A549 treated with AZD9567 at 1 μM for 4 hours (cell line): ENCODE data around the gene SUPT3H. TPM values are rescaled to one million over a fixed set of nuclear protein-coding genes. Genes with fewer than 3 reads are reported as not detected.

Experiments used
- total RNA-seq: library from RNA; stranded (reverse); fragments of 200-300 nt; extraction: Qiagen RNA extraction; gene quantifications from 5 replicates; pipeline ENCODE4 v1.2.3, GENCODE V29; 2022; ENCODE audit not compliant: insufficient read depth

Gene SUPT3H
- 3.9 to 5.4 TPM (median 4.6 TPM) in 5 replicates for total RNA-seq

GRCh38 chr6:45377554-45378333, at the start of gene SUPT3H:
Gene SUPT3H, minus strand, starts transcription at chr6:45377934.

GRCh38 chr6:45327956-45328522, 49.7 kb downstream of the SUPT3H start, which contains the start of gene RUNX2:
Gene RUNX2, plus strand, starts transcription at chr6:45328330. Its CDS starts 397 bp downstream, at chr6:45328727.

Other genes starting within 250 kb of the SUPT3H start
- 0.72 to 1.6 TPM (median 0.87 TPM) in 5 replicates for gene RUNX2, start 49.6 kb downstream of the SUPT3H start, total RNA-seq